ENCODE results near the gene ETV1.

ETV1 gene

DNA sequence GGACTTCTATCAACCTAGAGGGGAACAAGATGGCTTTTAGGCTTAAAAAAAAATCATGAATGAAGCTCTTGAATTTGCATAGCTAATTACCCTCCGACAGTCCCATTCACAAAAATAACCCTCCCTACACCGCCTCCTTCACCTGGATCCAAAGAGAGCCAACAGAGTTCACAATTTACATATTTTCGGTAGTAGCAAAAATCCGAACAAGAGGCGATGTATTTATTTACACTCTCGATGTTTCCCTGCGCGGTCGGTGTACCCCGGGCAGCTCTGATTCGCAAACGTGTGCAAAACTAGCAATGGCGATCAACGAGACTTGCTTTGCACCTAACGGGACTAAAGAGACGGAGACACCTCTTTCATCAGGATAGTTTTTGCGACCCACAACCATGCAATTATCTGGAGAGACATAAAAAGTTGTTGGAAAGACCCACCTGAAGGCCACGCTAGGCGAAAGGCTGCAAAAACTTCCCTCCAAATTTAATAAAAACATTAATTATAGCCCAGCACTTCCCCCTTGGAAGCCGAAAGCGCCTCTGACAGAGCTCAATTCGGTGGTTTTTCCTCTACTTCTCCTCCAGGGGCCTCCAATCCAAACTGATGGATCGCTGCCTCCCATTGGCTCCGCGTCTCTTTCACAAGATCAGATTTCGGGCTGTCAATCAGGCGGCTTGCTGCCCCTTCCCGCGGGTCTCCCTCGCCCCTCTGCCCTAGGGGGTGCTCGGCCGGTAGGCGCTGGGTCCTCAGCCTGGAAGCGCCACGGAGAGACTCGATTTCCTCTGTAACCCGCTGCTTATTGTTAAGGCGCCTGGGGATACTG is at the start of gene ETV1:
ETV1 (minus strand) TSS at position 541 of the 823 bp plus-strand sequence. CDS start 614 bp downstream, outside the sequence.
- DNase-seq (ENCODE audit: low read depth, low spot score), result no peak

GRCh38 chr7:14024406-14024805 is 34.9 kb upstream of the ETV1 start:
- no peak for DNase-seq (ENCODE audit: low read depth, low spot score)

GRCh38 chr7:14023838-14024237 is 34.4 kb upstream of the ETV1 start:
- DNase-seq (ENCODE audit: low read depth, low spot score), result no peak

DNA sequence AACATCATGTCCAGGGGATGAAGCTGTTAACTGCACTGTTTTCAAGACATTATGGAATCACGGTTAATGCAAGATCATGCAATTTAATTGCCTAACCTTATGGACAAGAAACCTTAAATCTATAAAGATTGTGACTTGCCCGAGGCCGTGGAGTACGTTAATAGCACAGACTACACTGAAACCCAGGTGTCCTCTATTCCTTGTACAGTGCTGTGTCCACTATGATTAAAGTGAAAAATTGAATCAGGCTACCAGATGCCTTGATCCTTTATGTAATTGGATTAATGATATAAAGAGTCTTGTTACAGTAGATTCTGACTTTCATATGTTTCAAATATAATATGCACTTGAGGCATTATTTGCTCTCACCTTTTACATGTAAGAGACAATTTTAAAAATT is 33.9 kb upstream of the ETV1 start:
- no peak for DNase-seq (ENCODE audit: low read depth, low spot score)

GRCh38 chr7:14021069-14021468 is 31.6 kb upstream of the ETV1 start:
- peak; percentile 11 for DNase-seq (ENCODE audit: low read depth, low spot score)

DNA sequence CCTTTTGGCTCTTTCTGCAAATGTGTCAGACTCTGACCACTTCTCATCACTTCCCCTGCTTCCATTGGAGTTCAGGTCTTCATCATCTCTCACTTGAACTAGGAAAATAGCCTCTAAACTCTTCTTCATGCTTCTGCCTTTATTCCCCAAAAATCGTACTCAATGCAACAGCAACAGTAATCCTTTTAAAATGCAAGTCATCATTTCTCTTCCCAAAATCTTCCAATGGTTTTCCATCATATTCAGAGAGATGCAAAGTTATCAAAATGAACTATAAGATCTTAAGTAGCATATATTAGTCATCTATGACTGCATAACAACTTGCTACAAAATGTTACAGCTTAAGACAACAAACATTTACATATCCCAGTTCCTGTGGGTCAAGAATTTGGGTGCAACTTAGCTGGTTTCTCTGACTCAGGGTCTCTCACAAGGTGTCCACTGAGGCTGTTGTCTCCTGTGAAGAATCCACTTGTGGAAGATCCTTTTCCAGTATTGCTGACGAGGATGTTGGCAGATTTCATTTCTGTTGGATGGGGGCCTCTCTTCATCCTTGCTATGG is 31.0 kb upstream of the ETV1 start:
- DNase-seq (ENCODE audit: low read depth, low spot score), result no peak

- no peak for DNase-seq (ENCODE audit: low read depth, low spot score)
These were observed 29.3 kb upstream of the ETV1 start for GRCh38 chr7:14018751-14019150.

DNA sequence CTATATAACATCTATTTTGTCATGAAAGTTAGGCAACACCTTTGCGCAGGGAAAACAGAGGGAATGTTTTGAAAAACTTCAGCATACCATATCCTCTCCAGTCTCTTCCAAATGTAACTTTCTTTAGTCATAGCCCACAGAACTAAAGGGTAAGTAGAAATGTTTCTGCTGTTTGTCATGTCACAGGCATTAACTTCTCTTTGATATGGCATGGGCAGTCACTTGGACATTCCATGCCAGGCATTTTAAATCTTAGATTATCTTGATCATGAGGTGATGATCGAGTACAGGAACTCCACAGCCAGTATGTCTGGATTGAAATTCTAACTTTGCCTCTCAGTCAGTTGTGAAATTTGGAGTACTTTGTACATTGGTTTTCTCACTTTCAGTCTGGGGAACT is 27.5 kb upstream of the ETV1 start:
- no peak for DNase-seq (ENCODE audit: low read depth, low spot score)

GRCh38 chr7:14013898-14014297 is 24.4 kb upstream of the ETV1 start:
- DNase-seq (ENCODE audit: low read depth, low spot score), result no peak

DNA sequence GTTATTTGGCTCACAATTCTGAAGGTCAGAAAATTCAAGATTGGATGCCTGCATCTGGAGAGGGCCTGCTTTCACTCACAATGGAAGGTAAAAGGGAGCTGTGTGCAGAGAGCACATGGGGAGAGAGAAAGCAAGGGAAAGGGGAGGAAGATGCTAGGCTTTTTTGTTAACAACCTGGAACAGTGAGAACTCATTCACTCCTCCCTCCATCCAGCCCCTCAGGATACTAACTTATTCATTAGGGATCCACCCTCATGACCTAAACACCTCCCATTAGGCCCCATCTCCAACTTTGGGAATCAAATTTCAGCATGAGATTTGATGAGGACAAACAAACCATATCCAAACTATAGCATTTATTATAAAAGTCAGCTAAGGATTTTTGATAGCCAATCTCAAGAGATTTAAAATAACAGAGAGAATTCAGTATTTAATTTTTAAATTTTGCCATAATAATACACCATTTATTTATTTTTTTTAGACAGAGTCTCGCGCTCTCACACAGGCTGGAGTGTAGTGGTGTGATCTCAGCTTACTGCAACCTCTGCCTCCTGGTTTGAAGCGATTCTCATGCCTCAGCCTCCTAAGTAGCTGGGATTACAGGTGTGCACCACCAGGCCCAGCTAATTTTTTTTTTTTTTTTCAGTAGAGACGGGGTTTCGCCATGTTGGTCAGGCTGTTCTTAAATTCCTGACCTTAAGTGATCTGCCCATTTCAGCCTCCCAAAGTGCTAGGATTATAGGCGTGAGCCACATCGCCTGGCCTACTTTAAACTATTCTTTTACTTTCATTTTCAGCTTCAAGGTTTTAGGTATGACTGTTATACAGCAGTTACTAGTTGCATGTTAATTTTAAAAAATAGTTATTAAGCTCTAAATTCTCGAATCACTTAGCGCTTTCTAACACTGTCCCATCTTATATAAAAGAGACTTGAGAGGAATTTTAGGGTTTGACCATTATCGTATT is 20.3 kb upstream of the ETV1 start:
- DNase-seq (ENCODE audit: low read depth, low spot score), result no peak

GRCh38 chr7:14001139-14001538 is 11.7 kb upstream of the ETV1 start:
- no peak for DNase-seq (ENCODE audit: low read depth, low spot score)

GRCh38 chr7:14000247-14000646 is 10.8 kb upstream of the ETV1 start:
- no peak for DNase-seq (ENCODE audit: low read depth, low spot score)

- no peak for DNase-seq (ENCODE audit: low read depth, low spot score)
These were observed 9.4 kb upstream of the ETV1 start for GRCh38 chr7:13998866-13999265.

- no peak for DNase-seq (ENCODE audit: low read depth, low spot score)
These were observed 3.1 kb upstream of the ETV1 start for GRCh38 chr7:13992596-13992964.

GRCh38 chr7:13991791-13992595 is 2.5 kb upstream of the ETV1 start:
- no peak for DNase-seq (ENCODE audit: low read depth, low spot score)

DNA sequence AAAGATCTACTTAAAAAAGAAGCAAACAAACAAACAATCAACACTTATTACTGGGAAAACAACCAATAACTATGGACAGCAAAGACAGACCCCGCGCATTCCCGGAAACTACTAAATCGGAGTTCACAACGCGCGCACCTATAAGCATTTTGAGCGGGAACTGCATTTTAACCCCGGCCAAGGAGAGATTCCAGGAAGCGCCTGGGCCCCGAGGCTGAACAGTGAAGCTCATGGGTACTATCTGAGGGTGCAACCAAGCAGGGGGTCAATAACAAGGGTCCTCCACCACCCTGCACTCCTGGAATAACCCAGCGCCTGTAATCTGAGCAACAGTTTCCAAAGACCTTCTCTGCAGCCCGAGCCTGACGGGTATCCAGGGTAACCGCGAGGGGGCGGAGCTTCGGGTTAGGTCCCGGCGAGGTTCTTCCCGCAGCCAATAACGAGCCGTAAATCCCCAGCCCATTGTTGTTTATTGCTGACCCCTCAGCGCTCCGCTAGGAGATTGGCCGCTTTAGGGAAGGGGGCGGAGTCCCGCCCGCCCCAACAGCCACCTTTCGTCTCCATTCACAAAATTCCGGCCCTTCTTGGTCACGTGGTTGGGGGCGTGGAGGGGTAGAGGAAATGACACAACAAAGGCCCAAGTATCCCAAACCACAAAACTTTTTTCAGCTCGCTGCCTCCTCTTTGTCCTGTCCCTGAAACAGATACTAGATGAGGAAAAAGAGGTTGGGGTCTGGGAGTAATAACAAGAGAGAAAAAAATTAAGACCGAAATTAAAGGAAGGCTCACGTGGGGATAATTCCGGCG is 1.7 kb upstream of the ETV1 start:
- peak; percentile 93 for DNase-seq (ENCODE audit: low read depth, low spot score)

DNA sequence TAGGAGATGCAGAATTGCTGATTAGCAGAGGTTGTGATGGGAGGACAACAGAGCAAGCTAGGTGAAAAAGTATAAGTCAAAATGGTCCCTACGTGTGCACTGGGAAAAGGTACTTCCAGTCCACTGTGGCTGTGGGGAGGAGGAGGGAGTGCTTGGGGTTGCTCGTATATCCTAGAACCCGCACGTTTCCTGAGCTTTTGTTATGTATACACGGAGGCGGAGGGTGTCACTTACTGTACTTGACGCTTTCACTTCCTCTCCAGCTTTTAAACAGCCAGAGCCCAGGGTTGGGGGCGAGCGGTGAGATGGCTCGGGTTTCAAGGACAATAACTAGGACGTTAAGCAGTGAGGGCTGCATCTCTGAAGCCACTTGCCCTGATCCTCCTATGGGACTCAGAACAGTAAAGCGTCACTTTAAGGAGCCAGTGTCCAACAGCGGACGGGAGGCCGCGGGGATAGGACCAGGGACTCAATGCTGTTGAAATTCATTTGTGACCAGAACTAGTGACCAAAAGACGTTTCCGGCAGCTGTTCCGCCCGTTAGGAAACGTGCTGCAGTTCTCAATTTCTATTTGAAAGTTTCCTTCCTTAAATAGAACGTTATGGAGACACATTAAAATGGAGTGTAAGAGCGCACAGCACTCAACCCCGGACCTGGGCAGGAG is 985 bp upstream of the ETV1 start:
- DNase-seq (ENCODE audit: low read depth, low spot score), result no peak

- no peak for DNase-seq (ENCODE audit: low read depth, low spot score)
These were observed 461 bp upstream of the ETV1 start for GRCh38 chr7:13989949-13990305.

- DNase-seq (ENCODE audit: low read depth, low spot score), result no peak
These were observed 738 bp downstream of the ETV1 start for GRCh38 chr7:13988731-13989125.

- no peak for DNase-seq (ENCODE audit: low read depth, low spot score)
These were observed 1.4 kb downstream of the ETV1 start for GRCh38 chr7:13988065-13988464.

Data from brain pericyte (primary cell).